ENCODE measurements around the gene ZMYND19.

ZMYND19 gene

DNA sequence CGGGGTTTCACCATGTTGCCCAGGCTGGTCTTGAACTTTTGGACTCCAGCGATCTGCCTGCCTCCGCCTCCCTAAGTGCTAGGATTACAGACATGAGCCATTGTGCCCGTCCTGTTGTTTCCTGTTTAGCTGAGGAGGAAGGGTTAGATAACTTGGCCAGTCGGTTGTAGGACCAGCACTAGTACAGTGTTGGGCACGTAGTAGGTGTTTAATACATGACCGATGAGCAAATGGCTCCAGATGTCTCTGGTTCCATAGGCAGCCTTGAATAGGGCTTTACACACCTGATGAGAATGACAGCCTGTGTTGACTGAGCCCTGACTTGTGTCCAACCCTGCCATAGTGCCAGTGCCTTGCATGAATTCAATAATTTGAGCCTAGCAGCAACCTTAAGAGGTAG, 30.3 kb upstream of the ZMYND19 start:
- no peak for DNase-seq (ENCODE audit: low read depth in 1 of 2, low spot score in 1 of 2)
- Histone ChIP-seq H3K27ac (replicated peaks) (no peak overlapping the region), H3K4me3 (replicated peaks; ENCODE audit: insufficient read depth, low read length) (no peak overlapping the region), H3K27me3 (ENCODE audit: insufficient read depth, poor library complexity, severe bottlenecking) (no peaks in the 10 kb centered on the region)
- TF ChIP-seq, protein P1, sequence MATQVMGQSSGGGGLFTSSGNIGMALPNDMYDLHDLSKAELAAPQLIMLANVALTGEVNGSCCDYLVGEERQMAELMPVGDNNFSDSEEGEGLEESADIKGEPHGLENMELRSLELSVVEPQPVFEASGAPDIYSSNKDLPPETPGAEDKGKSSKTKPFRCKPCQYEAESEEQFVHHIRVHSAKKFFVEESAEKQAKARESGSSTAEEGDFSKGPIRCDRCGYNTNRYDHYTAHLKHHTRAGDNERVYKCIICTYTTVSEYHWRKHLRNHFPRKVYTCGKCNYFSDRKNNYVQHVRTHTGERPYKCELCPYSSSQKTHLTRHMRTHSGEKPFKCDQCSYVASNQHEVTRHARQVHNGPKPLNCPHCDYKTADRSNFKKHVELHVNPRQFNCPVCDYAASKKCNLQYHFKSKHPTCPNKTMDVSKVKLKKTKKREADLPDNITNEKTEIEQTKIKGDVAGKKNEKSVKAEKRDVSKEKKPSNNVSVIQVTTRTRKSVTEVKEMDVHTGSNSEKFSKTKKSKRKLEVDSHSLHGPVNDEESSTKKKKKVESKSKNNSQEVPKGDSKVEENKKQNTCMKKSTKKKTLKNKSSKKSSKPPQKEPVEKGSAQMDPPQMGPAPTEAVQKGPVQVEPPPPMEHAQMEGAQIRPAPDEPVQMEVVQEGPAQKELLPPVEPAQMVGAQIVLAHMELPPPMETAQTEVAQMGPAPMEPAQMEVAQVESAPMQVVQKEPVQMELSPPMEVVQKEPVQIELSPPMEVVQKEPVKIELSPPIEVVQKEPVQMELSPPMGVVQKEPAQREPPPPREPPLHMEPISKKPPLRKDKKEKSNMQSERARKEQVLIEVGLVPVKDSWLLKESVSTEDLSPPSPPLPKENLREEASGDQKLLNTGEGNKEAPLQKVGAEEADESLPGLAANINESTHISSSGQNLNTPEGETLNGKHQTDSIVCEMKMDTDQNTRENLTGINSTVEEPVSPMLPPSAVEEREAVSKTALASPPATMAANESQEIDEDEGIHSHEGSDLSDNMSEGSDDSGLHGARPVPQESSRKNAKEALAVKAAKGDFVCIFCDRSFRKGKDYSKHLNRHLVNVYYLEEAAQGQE (IDR thresholded peaks at IDR 0.05; ENCODE audit: insufficient replicate concordance, low read depth), result no peak
- TF ChIP-seq, protein P2, sequence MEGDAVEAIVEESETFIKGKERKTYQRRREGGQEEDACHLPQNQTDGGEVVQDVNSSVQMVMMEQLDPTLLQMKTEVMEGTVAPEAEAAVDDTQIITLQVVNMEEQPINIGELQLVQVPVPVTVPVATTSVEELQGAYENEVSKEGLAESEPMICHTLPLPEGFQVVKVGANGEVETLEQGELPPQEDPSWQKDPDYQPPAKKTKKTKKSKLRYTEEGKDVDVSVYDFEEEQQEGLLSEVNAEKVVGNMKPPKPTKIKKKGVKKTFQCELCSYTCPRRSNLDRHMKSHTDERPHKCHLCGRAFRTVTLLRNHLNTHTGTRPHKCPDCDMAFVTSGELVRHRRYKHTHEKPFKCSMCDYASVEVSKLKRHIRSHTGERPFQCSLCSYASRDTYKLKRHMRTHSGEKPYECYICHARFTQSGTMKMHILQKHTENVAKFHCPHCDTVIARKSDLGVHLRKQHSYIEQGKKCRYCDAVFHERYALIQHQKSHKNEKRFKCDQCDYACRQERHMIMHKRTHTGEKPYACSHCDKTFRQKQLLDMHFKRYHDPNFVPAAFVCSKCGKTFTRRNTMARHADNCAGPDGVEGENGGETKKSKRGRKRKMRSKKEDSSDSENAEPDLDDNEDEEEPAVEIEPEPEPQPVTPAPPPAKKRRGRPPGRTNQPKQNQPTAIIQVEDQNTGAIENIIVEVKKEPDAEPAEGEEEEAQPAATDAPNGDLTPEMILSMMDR (IDR thresholded peaks at IDR 0.05; ENCODE audit: insufficient read depth, low read length), result no peak
- TF ChIP-seq GABPA (IDR thresholded peaks at IDR 0.05; ENCODE audit: low read depth) (no peak), POLR2AphosphoS5 (IDR thresholded peaks at IDR 0.05; ENCODE audit: low read depth) (no peak), SPI1 (IDR thresholded peaks at IDR 0.05; ENCODE audit: borderline replicate concordance, low read depth) (no peak)

- peak overlapping the region; percentile 72 for H3K27ac ChIP-seq (replicated peaks)
- H3K27me3 ChIP-seq (ENCODE audit: insufficient read depth, poor library complexity, severe bottlenecking), result no peaks in the 10 kb centered on the region
- 0 out of 2 replicates have a peak, but pooled peaks have one; percentile 1 for TF ChIP-seq POLR2AphosphoS5 (IDR thresholded peaks at IDR 0.05; ENCODE audit: low read depth)
- TF ChIP-seq SPI1 (IDR thresholded peaks at IDR 0.05; ENCODE audit: borderline replicate concordance, low read depth), result no peak
- H3K4me3 ChIP-seq (replicated peaks; ENCODE audit: insufficient read depth, low read length), result peak overlapping the region; percentile 74
- DNase-seq (ENCODE audit: low read depth in 1 of 2, low spot score in 1 of 2), result no peak
Measured at GRCh38 chr9:137620048-137620405, 29.7 kb upstream of the ZMYND19 start.

DNA sequence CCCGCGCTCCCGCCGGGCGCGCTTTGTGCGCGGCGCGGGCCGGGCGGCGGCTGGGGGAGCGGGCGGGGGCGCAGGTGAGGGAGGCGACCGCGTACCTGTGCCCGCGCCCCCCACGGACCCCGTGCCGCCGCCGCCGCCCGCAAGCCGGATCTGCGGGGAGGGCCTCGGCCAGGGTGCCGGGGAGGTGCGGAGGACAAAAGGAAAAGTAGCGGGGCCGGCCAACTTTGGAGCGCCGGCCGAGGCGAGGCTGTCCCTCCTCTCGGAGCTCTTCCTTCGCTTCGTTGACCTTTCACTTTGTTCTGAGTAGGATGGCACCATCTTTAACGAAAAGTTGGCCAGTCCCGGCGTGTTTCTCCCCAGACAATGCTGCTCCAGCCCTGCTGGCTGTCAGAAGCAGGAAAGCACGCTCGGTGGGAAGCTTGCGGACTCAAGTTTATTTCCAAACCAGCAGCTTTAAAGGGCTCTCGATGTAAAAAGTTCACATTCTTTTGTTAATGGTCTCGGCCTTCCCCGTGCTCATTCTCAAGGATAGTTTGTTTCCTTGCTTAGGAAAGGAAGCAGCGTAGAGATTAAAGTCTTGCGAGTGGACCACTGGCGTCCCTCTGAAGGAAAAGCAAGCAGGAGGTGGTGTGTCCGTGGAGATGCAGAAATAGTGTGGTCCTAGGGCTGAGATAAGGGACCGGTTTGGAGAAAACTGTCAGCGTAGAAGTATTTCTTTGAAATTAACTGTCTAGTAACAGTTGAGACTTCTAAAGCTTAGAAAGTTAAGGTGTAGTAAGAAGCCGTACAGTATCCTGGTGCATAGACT, 29.1 kb upstream of the ZMYND19 start:
- TF ChIP-seq POLR2AphosphoS5 (IDR thresholded peaks at IDR 0.05; ENCODE audit: low read depth) (no peak), GABPA (IDR thresholded peaks at IDR 0.05; ENCODE audit: low read depth) (no peak), SPI1 (IDR thresholded peaks at IDR 0.05; ENCODE audit: borderline replicate concordance, low read depth) (no peak)
- TF ChIP-seq, protein P2 (IDR thresholded peaks at IDR 0.05; ENCODE audit: insufficient read depth, low read length), result no peak
- TF ChIP-seq, protein P1 (IDR thresholded peaks at IDR 0.05; ENCODE audit: insufficient replicate concordance, low read depth), result no peak
- peak overlapping the region; percentile 72 for H3K27ac ChIP-seq (replicated peaks)
- H3K4me3 ChIP-seq (replicated peaks; ENCODE audit: insufficient read depth, low read length), result peak overlapping the region; percentile 74
- no peaks in the 10 kb centered on the region for H3K27me3 ChIP-seq (ENCODE audit: insufficient read depth, poor library complexity, severe bottlenecking)
- DNase-seq (ENCODE audit: low read depth in 1 of 2, low spot score in 1 of 2), result peak in 1 of 2 experiments; percentile 39

DNA sequence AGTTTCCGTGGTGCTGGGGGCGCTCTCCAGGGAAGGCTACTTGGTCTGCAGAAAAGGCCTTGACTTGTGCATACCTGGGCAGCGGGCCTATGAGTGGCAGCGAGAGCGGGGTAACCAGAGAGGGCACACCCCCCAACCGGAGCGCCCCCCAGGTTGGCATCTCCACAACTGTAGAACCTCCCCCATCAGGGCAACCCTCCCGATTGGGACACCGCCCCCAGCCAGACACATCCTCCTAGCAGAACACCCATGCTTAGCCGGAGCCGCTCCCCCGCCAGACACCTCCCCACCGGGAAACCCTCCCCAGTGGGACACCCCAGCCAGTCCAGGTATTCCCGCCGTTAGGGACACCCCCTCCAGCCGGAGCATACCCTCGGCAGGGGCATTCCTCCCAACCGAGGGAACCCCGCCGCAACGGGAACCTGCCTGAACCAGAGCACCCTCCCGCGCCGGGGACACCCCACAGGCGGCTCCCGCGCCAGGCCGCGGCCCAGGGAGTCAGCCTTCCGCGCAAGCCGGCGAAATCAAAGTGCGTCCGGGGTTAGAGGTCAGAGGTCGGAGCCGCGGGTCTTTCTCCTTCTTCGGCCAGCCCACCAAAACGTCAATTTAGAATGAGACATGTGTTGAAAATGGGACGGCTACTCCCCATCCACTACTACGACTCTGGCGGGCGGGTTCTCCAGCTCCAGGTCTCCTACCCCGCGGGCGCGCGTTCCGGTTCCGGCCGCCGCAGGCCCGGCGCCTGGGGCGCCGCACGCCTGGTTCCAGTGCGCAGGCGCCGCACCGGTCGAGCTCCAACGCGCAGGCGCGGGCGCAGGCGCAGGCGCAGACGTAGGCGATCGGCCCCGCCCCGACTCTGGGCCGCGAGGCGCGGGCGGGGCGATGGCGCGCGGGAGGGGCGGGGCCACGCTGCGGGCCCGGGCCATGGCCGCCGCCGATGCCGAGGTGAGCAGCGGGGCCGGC, 28.1 kb upstream of the ZMYND19 start, which contains the start of gene EHMT1:
EHMT1 (plus strand) TSS at position 901 of the 963 bp plus-strand sequence; CDS start at position 925, 24 bp downstream.
- H3K27ac ChIP-seq (replicated peaks), result peak within 1 kb of the TSS; percentile 94
- peak; percentile 68 to 75 for DNase-seq (ENCODE audit: low read depth in 1 of 2, low spot score in 1 of 2)

More for the DNA sequence above, 28.1 kb upstream of the ZMYND19 start, which contains the start of gene EHMT1:
- Histone ChIP-seq H3K27me3 (ENCODE audit: insufficient read depth, poor library complexity, severe bottlenecking) (no peaks in the 10 kb centered on the region), H3K4me3 (replicated peaks; ENCODE audit: insufficient read depth, low read length) (peak within 1 kb of the TSS; percentile 84)
- TF ChIP-seq GABPA (IDR thresholded peaks at IDR 0.05; ENCODE audit: low read depth), result peak; percentile 87
- peak; percentile 84 for TF ChIP-seq POLR2AphosphoS5 (IDR thresholded peaks at IDR 0.05; ENCODE audit: low read depth)
- TF ChIP-seq, protein P1 (IDR thresholded peaks at IDR 0.05; ENCODE audit: insufficient replicate concordance, low read depth), result no peak
- TF ChIP-seq, protein P2 (IDR thresholded peaks at IDR 0.05; ENCODE audit: insufficient read depth, low read length), result no peak
- no peak for TF ChIP-seq SPI1 (IDR thresholded peaks at IDR 0.05; ENCODE audit: borderline replicate concordance, low read depth)
